HFF-Myc (cell line): Measurements from ENCODE around the gene SNX22.
A peak's percentile ranks its signal among the peaks of the same experiment; 100 is the strongest.

Experiments
- DNase-seq: peaks from one replicate; pipeline ENCODE4 v3.0.0-alpha.2; 2011; ENCODE audit warnings: low read depth; ENCODE audit errors: extremely low read depth
- H3K4me3 ChIP-seq: replicated peaks from 2 replicates; pipeline ENCODE4 v1.5.1; 2011; ENCODE audit warnings: low read depth, mild to moderate bottlenecking, control low read depth, low read length
- TF ChIP-seq, protein P1 (sequence below): IDR thresholded peaks from 2 replicates; pipeline ENCODE4 v1.5.1; 2012; ENCODE audit warnings: mild to moderate bottlenecking, low read depth, low read length, control low read depth; ENCODE audit errors: missing control alignments

SNX22 gene

DNA sequence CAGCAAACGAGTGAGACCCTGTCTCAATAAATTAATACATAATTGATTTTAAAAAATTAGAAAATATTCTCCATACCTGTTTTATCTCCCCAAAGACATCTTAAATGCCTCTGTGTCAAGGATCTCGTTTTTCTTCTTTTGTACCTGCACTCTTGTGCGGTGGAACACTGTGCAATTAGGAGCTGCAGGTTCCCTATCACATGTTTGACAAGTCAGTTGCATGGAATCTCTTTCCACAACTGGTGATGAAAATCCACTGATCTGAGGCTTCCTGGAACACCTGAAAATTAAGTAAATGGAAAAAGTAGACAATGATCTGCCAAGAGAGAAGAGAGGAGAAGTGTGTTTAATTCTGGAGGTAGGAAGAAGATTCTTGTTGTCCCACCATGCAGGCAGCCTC, 3.0 kb upstream of the SNX22 start:
- no peak overlapping the region for H3K4me3 ChIP-seq
- no peak for DNase-seq
- TF ChIP-seq, protein P1, sequence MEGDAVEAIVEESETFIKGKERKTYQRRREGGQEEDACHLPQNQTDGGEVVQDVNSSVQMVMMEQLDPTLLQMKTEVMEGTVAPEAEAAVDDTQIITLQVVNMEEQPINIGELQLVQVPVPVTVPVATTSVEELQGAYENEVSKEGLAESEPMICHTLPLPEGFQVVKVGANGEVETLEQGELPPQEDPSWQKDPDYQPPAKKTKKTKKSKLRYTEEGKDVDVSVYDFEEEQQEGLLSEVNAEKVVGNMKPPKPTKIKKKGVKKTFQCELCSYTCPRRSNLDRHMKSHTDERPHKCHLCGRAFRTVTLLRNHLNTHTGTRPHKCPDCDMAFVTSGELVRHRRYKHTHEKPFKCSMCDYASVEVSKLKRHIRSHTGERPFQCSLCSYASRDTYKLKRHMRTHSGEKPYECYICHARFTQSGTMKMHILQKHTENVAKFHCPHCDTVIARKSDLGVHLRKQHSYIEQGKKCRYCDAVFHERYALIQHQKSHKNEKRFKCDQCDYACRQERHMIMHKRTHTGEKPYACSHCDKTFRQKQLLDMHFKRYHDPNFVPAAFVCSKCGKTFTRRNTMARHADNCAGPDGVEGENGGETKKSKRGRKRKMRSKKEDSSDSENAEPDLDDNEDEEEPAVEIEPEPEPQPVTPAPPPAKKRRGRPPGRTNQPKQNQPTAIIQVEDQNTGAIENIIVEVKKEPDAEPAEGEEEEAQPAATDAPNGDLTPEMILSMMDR: no peak

DNA sequence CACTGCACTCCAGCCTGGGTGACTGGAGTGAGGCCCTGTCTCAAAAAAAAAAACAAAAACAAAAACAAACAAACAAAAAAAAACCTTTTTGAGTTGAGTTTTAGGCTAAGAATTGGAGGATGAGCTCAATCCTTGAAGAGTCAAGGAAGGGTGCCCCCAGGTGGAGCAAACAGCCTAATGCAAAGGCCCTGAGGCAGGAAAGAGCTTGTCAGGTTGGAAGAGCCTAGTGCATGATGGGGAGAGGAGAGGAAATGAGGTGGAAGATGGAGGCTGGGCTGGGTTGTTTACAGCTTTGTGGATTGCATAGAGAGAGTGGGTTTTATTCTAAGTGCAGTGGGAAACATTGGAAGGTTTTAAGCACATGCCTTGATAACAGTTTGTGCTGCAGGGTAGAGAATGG, 2.1 kb upstream of the SNX22 start:
- no peak overlapping the region for H3K4me3 ChIP-seq
- TF ChIP-seq, protein P1: peak; percentile 32
- DNase-seq: no peak

DNA sequence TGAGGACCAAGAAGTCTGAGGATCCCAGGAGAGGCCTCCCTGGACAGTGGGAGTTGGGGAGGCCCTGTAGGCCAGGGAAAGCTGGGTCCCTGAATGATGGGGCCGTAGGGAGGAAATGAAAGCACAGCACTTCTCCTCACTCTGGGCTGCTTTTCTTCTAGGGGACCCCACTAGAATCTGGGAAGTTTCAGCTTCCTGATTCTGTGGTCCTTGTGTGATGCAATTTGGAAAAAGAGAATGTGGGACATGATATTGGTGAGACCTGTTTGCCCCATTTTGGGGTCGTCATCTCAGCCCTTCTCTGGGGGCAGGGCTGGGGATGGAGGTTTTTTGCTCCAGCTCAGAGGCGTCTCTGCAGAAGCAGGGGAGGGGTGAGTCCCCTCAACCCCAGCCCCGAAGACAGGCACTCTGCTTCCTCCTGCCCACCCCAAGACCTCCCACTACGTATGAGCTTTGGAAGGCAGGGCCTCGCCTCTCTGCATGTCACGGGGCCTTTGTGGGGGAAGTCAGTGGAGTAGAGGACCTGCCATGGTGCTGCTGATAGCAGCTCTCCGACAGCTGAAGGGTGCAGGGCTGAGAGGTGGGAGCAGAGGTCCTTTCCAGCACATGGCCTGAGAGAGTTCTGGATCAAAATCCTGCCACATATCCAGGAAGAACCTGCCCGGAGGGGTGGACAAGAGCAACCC, 1.5 kb upstream of the SNX22 start:
- TF ChIP-seq, protein P1: no peak
- no peak overlapping the region for H3K4me3 ChIP-seq
- DNase-seq: no peak

DNA sequence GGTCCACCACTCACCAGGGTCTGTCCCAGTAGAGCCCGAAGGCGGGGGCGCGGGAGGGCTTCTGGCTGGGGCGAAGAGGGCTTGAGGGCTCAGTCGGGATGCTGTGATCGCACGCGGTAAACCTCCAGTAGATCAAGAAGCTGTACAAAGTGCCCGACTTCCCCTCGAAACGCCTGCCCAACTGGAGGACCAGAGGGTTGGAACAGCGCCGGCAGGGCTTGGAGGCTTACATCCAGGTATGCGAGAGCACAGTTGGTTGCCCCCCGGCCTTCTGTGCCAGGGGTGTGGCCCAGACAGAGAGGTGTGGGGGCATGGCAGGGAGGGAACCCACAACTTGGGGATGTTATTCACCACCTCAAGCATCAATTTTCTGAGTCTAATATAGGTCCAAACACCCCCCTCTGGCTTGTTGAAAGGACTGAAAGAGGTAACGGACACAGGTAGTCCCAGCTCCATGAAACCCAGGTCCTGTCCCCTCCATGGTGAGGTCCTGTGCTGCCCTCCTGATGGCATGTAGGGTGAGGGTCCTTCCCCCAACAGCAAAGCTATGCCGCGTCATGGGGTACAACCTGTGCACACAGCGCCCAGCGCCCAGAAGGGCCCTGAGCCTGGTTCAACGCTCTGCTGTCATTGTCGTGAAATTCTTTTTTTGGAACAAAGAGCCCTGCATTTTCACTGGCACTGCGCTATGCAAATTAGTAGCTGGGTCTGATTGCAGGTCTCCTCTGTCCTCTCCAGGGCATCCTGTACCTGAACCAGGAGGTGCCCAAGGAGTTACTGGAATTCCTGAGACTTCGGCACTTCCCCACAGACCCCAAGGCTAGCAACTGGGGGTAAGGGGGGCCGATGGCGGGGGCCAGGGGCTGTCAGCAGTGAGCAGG, 1.2 kb downstream of the SNX22 start:
- no peak for DNase-seq
- peak overlapping the region; percentile 47 for H3K4me3 ChIP-seq
- TF ChIP-seq, protein P1: no peak

GRCh38 chr15:64153480-64154367, 2.2 kb downstream of the SNX22 start:
- DNase-seq: peak; percentile 51
- TF ChIP-seq, protein P1: peak; percentile 99
- H3K4me3 ChIP-seq: no peak overlapping the region

DNA sequence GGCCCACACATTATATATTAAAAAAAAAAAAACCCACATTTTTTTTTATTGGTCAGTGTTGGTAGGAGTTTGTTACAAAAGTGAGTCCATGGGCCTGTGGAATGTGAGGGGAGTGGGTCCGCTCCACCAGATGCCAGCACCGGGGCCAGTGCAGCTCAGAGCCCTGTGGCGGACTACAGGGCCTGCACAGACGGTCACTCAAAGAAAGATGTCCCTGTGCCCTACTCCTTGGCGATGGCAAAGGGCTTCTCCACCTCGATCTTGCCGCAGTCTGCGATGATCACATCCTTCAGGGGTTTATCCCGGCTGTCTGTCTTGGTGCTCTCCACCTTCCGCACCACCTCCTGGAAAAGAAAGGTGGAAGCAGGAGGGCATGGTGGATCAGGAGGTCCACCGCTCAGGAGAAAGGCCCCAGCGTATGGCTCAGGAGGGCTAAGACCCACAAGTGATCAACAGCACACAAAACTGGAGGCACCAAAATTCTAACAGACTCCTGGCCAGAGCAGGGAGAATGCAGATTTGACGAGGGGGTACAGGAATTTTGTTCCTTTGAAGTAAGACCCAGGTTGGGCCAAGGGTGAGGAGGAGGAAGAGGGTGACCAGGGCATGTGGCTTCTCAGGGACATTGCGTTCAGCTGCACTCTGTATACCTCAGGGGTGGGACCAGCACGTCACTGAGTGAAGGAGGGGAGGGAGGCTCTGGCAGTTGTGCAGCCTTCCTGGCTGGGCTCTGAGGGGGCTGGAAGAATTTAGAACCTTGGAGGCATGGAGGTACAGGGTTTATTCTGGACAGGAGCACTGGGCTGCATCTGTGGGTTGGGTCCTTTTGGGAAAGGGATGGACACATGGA, 4.5 kb downstream of the SNX22 start:
- H3K4me3 ChIP-seq: no peak overlapping the region
- DNase-seq: no peak
- TF ChIP-seq, protein P1: no peak
